Endothelial cell of umbilical vein (primary cell): ENCODE measurements around the gene AMPH. TPM values are rescaled to one million over a fixed set of nuclear protein-coding genes. Genes with fewer than 3 reads are reported as not detected.

Source experiments
- BruUV-seq: library from RNA; stranded (reverse); fragments of 400-500 nt; replicated peaks from 2 replicates; lab custom pipeline; 2021; lab: Mats Ljungman, UMichigan
- CTCF ChIA-PET: fragments of 300-600, 350-600 bp; sonication (Branson Sonifier 250); formaldehyde crosslinking; loops from one replicate; lab custom pipeline; 2021; ENCODE audit warnings: antibody characterized with exemption, inconsistent platforms; lab: Charles Lee
- POLR2A ChIA-PET: fragments of 300-600, 350-600 bp; sonication (Branson Sonifier 250); formaldehyde crosslinking; loops from one replicate; lab custom pipeline; 2021; ENCODE audit warnings: antibody characterized with exemption, inconsistent platforms; lab: Charles Lee
- DNase-seq: peaks from one replicate; pipeline ENCODE4 v3.0.0-alpha.2; 2011; ENCODE audit warnings: low read depth, low spot score
- FAIRE-seq: peaks from 2 replicates; lab custom pipeline; 2011; peaks lifted over from hg19 to GRCh38; lab: Jason Lieb, UNC
- H2AFZ ChIP-seq: 2 replicates; pipeline ENCODE4 v1.6.0; 2012; ENCODE audit warnings: low read depth, low read length, control low read depth, inconsistent platforms
- H3K27ac ChIP-seq: 2 replicates; pipeline ENCODE4 v1.5.1; 2011; ENCODE audit warnings: low read depth, mild to moderate bottlenecking, control low read depth, low read length, moderate library complexity; ENCODE audit not compliant: insufficient read depth
- H3K27me3 ChIP-seq, 2 experiments: 2 replicates each; pipeline versions ENCODE4 v1.6.0 to v1.6.1; 2011; ENCODE audit warnings: low read length in 2 of 2, mixed read lengths in 1 of 2; ENCODE audit not compliant: control insufficient read depth in 2 of 2, insufficient read depth in 2 of 2
- H3K36me3 ChIP-seq, 2 experiments: 2 replicates in 1 of 2; 3 replicates in 1 of 2; pipeline ENCODE4 v1.5.1; 2011; ENCODE audit warnings: low read length in 2 of 2, mild to moderate bottlenecking in 1 of 2, moderate library complexity in 1 of 2; ENCODE audit not compliant: control insufficient read depth in 2 of 2, insufficient read depth in 2 of 2; ENCODE audit errors: extremely low read depth in 1 of 2
- H3K4me1 ChIP-seq: 3 replicates; pipeline ENCODE4 v1.5.1; 2011; ENCODE audit warnings: mild to moderate bottlenecking, low read length; ENCODE audit not compliant: control insufficient read depth, insufficient read depth; ENCODE audit errors: extremely low read depth
- H3K4me2 ChIP-seq: 2 replicates; pipeline ENCODE4 v1.6.1; 2011; ENCODE audit warnings: low read length, control low read depth, mixed read lengths; ENCODE audit not compliant: insufficient read depth
- H3K4me3 ChIP-seq, 3 experiments: fragments of 200-600 bp in 1 of 3; sonication (generic), shearing (Covaris generic) in 1 of 3; replicated peaks in 1 of 3; 2 replicates each; pipeline ENCODE4 v1.5.1; 2011 to 2016; ENCODE audit warnings: control low read depth in 3 of 3, low read length in 3 of 3, mild to moderate bottlenecking in 2 of 3, inconsistent platforms in 1 of 3, low read depth in 1 of 3, moderate library complexity in 1 of 3; ENCODE audit not compliant: insufficient read depth in 1 of 3
- H3K79me2 ChIP-seq: 2 replicates; pipeline ENCODE4 v1.6.0; 2012; ENCODE audit warnings: low read length, inconsistent platforms; ENCODE audit not compliant: control insufficient read depth, insufficient read depth
- H3K9ac ChIP-seq: replicated peaks from 2 replicates; pipeline ENCODE3; 2011; ENCODE audit warnings: low read length, control low read depth; ENCODE audit not compliant: insufficient read depth; ENCODE audit errors: extremely low read depth
- H3K9me1 ChIP-seq: replicated peaks from 3 replicates; pipeline ENCODE4 v1.6.0; 2011; ENCODE audit warnings: mild to moderate bottlenecking, low read length; ENCODE audit not compliant: control insufficient read depth, insufficient read depth; ENCODE audit errors: extremely low read depth
- H3K9me3 ChIP-seq: replicated peaks from 2 replicates; pipeline ENCODE4 v1.5.1; 2012; ENCODE audit warnings: low read length, inconsistent platforms; ENCODE audit not compliant: control insufficient read depth, insufficient read depth
- H4K20me1 ChIP-seq: replicated peaks from 2 replicates; pipeline ENCODE3; 2011; ENCODE audit warnings: mild to moderate bottlenecking, low read length; ENCODE audit not compliant: control insufficient read depth, insufficient read depth; ENCODE audit errors: extremely low read depth
- FOS ChIP-seq: IDR thresholded peaks from 2 replicates; pipeline ENCODE4 v1.6.1; 2011; ENCODE audit warnings: mild to moderate bottlenecking, low read length, moderate library complexity, borderline replicate concordance; ENCODE audit not compliant: insufficient read depth
- GATA2 ChIP-seq: IDR thresholded peaks from 2 replicates; pipeline ENCODE4 v1.7.0; 2011; ENCODE audit warnings: low read depth, mild to moderate bottlenecking, moderate library complexity, mixed read lengths, low read length; ENCODE audit not compliant: insufficient read length, insufficient read depth
- JUN ChIP-seq: IDR thresholded peaks from 2 replicates; pipeline ENCODE4 v1.6.1; 2011; ENCODE audit warnings: borderline replicate concordance, low read depth; ENCODE audit not compliant: insufficient read length, insufficient read depth
- POLR2AphosphoS5 ChIP-seq: IDR thresholded peaks from 2 replicates; pipeline ENCODE4 v1.6.1; 2012; ENCODE audit warnings: low read depth, mild to moderate bottlenecking, control low read depth, low read length, moderate library complexity; ENCODE audit not compliant: insufficient read depth
- dilution Hi-C: fragments of 300-500 bp; cut with MboI; formaldehyde crosslinking; loops from one replicate; pipeline ENCODE4 v1.15.0; 2019; ENCODE audit warnings: low sequenced_read_pairs; ENCODE audit not compliant: extremely low pct_ligation_motif_present
- intact Hi-C: fragments of 100-400 bp; cut with micrococcal nuclease; formaldehyde crosslinking; loops from one replicate; pipeline ENCODE4 v1.10.0; 2022
- polyA plus RNA-seq, 4 experiments: library from polyadenylated mRNA; depleted of rRNA in 3 of 4; stranded (reverse) in 3 of 4; unstranded in 1 of 4; fragments of >200 nt; gene quantifications; 2 replicates each; pipeline versions ENCODE4 v1.2.1 to v1.2.3, GENCODE V29; 2011 to 2012; ENCODE audit warnings: missing spikeins in 1 of 4
- total RNA-seq: library from RNA; stranded (reverse); gene quantifications from 2 replicates; pipeline ENCODE4 v1.2.3, GENCODE V29; 2021
- TF ChIP-seq, protein P1 (sequence below): IDR thresholded peaks from 2 replicates; pipeline ENCODE4 v1.6.1; 2011; ENCODE audit not compliant: insufficient read depth, insufficient read length

AMPH gene
- total and polyA plus RNA-seq, 2 donors (not counting 3 experiments of a cell fraction or from before 2014, with no cell fraction given): 5.2 to 9.2 TPM

- no peaks in the 10 kb centered on the region for H3K79me2 ChIP-seq
- DNase-seq: peak; percentile 52
- no peaks in the 10 kb centered on the region for H3K9me3 ChIP-seq
- H4K20me1 ChIP-seq: no peaks in the 10 kb centered on the region
- H3K4me3 ChIP-seq: no peak overlapping the region
- H3K36me3 ChIP-seq: no peaks in the 10 kb centered on the region
- CTCF ChIA-PET: interaction anchor here (2.1 to 4.4 kb wide), 2 partner anchors 14 kb away, joined by 8 to 26 read pairs; no protein-coding TSS in a partner anchor
- no peak overlapping the region for H3K9ac ChIP-seq
- no peak overlapping the region for H3K27ac ChIP-seq
- no peaks in the 10 kb centered on the region for H3K9me1 ChIP-seq
- peaks cover 4% of the 10 kb centered on the region for H3K4me1 ChIP-seq
- no peaks in the 10 kb centered on the region for H3K27me3 ChIP-seq
- no peak overlapping the region for H2AFZ ChIP-seq
- no TSS peak for BruUV-seq
- peak; percentile 86 for FAIRE-seq
- intact Hi-C loops: no loop called here
- POLR2A ChIA-PET: no interaction called here
- dilution Hi-C loops: no loop called here
- no peak overlapping the region for H3K4me2 ChIP-seq
- no peak for TF ChIP-seq GATA2
- peak; percentile 28 for TF ChIP-seq FOS
- TF ChIP-seq, protein P1, sequence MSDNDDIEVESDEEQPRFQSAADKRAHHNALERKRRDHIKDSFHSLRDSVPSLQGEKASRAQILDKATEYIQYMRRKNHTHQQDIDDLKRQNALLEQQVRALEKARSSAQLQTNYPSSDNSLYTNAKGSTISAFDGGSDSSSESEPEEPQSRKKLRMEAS: peak; percentile 69
Measured at GRCh38 chr7:38673795-38674194, 42.6 kb upstream of the AMPH start.

GRCh38 chr7:38671911-38672905, 41.0 kb upstream of the AMPH start:
- no peak for TF ChIP-seq POLR2AphosphoS5
- no peak for TF ChIP-seq JUN
- ChIA-PET CTCF (interaction anchor here (1.0 to 4.4 kb wide), 2 partner anchors 12 to 30 kb away, joined by 3 to 26 read pairs; no protein-coding TSS in a partner anchor), POLR2A (no interaction called here)
- no peak overlapping the region for H3K27ac ChIP-seq
- DNase-seq (no peak), FAIRE-seq (no peak)
- intact Hi-C loops: no loop called here
- H3K36me3 ChIP-seq: no peaks in the 10 kb centered on the region
- H3K9ac ChIP-seq: no peak overlapping the region
- no peak overlapping the region for H3K4me2 ChIP-seq
- dilution Hi-C loops: no loop called here
- H3K9me3 ChIP-seq: no peaks in the 10 kb centered on the region
- H2AFZ ChIP-seq: no peak overlapping the region
- H3K9me1 ChIP-seq: no peaks in the 10 kb centered on the region
- no TSS peak for BruUV-seq
- no peaks in the 10 kb centered on the region for H3K27me3 ChIP-seq
- peaks cover 4% of the 10 kb centered on the region for H3K4me1 ChIP-seq
- H3K4me3 ChIP-seq: no peak overlapping the region
- H3K79me2 ChIP-seq: no peaks in the 10 kb centered on the region
- no peaks in the 10 kb centered on the region for H4K20me1 ChIP-seq
